ENCODE results near the gene MPPE1. TPM values are rescaled to one million over a fixed set of nuclear protein-coding genes. Genes with fewer than 3 reads are reported as not detected.
A peak's percentile ranks its signal among the peaks of the same experiment; 100 is the strongest.

The MPPE1 gene
- total and polyA plus RNA-seq, 10 of the 15 experiments (the other 5 are each of a cell fraction or from before 2014, with no cell fraction given): 13.8 to 34.5 (median 27.6) TPM

DNA sequence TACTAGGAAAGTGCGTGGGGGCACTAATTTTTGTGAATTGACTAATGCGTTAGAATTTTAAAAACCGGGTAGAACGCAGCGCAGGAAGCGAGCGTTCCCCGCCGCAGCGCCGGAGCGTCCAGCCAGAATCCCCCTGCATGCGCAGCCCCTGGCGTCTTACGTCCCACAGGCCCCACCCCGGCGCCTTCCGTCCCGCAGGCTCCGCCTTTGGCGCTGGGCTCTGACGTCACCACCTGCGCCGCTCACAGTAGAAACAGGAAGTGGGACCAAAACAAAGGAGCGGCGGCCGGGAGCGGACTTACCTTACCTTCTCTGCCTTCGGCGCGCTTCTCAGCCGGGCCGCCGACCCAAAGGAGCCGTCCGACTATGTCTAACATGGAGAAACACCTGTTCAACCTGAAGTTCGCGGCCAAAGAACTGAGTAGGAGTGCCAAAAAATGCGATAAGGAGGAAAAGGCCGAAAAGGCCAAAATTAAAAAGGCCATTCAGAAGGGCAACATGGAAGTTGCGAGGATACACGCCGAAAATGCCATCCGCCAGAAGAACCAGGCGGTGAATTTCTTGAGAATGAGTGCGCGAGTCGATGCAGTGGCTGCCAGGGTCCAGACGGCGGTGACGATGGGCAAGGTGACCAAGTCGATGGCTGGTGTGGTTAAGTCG is 56.8 kb downstream of the MPPE1 start, which contains the start of gene CHMP1B (continued):
- TF ChIP-seq HDAC6 (IDR thresholded peaks at IDR 0.05; ENCODE audit: unreplicated experiment) (peak; percentile 71), EED (IDR thresholded peaks at IDR 0.05; ENCODE audit: low read depth) (no peak), JUNB (IDR thresholded peaks at IDR 0.05) (no peak), JUND (IDR thresholded peaks at IDR 0.05; ENCODE audit: low read depth, low read length) (peak; percentile 71), MYB (IDR thresholded peaks at IDR 0.05; ENCODE audit: borderline replicate concordance, low read depth, low read length) (no peak), KDM1A (IDR thresholded peaks at IDR 0.05; ENCODE audit: borderline replicate concordance) (no peak), ZBED1 (IDR thresholded peaks at IDR 0.05; ENCODE audit: borderline replicate concordance) (no peak), RAD51 (IDR thresholded peaks at IDR 0.05) (no peak), ZZZ3 (IDR thresholded peaks at IDR 0.05; ENCODE audit: control insufficient read depth, insufficient read length, low read depth) (no peak), STAT1 (conservative IDR thresholded peaks at IDR 0.05) (peak; percentile 78; the same call in 1 of the 2 replicates), ATF7 (IDR thresholded peaks at IDR 0.05; ENCODE audit: low read depth) (peak; percentile 94), ZNF217 (IDR thresholded peaks at IDR 0.05) (no peak), RAD21 (IDR thresholded peaks at IDR 0.05; ENCODE audit: insufficient read depth, low read depth, low read length) (no peak), NRF1 (conservative IDR thresholded peaks at IDR 0.05; ENCODE audit: low read depth, low read length) (peak; percentile 47), NBN (IDR thresholded peaks at IDR 0.05) (peak; percentile 97), NFYA (IDR thresholded peaks at IDR 0.05; ENCODE audit: borderline replicate concordance, low read depth, low read length) (no peak), SUZ12 (IDR thresholded peaks at IDR 0.05; ENCODE audit: unreplicated experiment) (no peak), YBX1 (IDR thresholded peaks at IDR 0.05) (no peak), MXI1 (IDR thresholded peaks at IDR 0.05; ENCODE audit: low read depth, low read length) (peak; percentile 82)
- TF ChIP-seq, protein P1, sequence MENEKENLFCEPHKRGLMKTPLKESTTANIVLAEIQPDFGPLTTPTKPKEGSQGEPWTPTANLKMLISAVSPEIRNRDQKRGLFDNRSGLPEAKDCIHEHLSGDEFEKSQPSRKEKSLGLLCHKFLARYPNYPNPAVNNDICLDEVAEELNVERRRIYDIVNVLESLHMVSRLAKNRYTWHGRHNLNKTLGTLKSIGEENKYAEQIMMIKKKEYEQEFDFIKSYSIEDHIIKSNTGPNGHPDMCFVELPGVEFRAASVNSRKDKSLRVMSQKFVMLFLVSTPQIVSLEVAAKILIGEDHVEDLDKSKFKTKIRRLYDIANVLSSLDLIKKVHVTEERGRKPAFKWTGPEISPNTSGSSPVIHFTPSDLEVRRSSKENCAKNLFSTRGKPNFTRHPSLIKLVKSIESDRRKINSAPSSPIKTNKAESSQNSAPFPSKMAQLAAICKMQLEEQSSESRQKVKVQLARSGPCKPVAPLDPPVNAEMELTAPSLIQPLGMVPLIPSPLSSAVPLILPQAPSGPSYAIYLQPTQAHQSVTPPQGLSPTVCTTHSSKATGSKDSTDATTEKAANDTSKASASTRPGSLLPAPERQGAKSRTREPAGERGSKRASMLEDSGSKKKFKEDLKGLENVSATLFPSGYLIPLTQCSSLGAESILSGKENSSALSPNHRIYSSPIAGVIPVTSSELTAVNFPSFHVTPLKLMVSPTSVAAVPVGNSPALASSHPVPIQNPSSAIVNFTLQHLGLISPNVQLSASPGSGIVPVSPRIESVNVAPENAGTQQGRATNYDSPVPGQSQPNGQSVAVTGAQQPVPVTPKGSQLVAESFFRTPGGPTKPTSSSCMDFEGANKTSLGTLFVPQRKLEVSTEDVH (IDR thresholded peaks at IDR 0.05; ENCODE audit: low read depth, partially characterized antibody): no peak
- TF ChIP-seq, protein P2, sequence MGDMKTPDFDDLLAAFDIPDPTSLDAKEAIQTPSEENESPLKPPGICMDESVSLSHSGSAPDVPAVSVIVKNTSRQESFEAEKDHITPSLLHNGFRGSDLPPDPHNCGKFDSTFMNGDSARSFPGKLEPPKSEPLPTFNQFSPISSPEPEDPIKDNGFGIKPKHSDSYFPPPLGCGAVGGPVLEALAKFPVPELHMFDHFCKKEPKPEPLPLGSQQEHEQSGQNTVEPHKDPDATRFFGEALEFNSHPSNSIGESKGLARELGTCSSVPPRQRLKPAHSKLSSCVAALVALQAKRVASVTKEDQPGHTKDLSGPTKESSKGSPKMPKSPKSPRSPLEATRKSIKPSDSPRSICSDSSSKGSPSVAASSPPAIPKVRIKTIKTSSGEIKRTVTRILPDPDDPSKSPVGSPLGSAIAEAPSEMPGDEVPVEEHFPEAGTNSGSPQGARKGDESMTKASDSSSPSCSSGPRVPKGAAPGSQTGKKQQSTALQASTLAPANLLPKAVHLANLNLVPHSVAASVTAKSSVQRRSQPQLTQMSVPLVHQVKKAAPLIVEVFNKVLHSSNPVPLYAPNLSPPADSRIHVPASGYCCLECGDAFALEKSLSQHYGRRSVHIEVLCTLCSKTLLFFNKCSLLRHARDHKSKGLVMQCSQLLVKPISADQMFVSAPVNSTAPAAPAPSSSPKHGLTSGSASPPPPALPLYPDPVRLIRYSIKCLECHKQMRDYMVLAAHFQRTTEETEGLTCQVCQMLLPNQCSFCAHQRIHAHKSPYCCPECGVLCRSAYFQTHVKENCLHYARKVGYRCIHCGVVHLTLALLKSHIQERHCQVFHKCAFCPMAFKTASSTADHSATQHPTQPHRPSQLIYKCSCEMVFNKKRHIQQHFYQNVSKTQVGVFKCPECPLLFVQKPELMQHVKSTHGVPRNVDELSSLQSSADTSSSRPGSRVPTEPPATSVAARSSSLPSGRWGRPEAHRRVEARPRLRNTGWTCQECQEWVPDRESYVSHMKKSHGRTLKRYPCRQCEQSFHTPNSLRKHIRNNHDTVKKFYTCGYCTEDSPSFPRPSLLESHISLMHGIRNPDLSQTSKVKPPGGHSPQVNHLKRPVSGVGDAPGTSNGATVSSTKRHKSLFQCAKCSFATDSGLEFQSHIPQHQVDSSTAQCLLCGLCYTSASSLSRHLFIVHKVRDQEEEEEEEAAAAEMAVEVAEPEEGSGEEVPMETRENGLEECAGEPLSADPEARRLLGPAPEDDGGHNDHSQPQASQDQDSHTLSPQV (IDR thresholded peaks at IDR 0.05): no peak
- TF ChIP-seq, protein P3, sequence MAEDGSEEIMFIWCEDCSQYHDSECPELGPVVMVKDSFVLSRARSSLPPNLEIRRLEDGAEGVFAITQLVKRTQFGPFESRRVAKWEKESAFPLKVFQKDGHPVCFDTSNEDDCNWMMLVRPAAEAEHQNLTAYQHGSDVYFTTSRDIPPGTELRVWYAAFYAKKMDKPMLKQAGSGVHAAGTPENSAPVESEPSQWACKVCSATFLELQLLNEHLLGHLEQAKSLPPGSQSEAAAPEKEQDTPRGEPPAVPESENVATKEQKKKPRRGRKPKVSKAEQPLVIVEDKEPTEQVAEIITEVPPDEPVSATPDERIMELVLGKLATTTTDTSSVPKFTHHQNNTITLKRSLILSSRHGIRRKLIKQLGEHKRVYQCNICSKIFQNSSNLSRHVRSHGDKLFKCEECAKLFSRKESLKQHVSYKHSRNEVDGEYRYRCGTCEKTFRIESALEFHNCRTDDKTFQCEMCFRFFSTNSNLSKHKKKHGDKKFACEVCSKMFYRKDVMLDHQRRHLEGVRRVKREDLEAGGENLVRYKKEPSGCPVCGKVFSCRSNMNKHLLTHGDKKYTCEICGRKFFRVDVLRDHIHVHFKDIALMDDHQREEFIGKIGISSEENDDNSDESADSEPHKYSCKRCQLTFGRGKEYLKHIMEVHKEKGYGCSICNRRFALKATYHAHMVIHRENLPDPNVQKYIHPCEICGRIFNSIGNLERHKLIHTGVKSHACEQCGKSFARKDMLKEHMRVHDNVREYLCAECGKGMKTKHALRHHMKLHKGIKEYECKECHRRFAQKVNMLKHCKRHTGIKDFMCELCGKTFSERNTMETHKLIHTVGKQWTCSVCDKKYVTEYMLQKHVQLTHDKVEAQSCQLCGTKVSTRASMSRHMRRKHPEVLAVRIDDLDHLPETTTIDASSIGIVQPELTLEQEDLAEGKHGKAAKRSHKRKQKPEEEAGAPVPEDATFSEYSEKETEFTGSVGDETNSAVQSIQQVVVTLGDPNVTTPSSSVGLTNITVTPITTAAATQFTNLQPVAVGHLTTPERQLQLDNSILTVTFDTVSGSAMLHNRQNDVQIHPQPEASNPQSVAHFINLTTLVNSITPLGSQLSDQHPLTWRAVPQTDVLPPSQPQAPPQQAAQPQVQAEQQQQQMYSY (CRISPR knock-in tag; IDR thresholded peaks at IDR 0.05): no peak

All from GM12878 (cell line).